Measurements from ENCODE around the gene FARS2. TPM values are rescaled to one million over a fixed set of nuclear protein-coding genes. Genes with fewer than 3 reads are reported as not detected.

Gene FARS2
- total and polyA plus RNA-seq, 2 donors (not counting 3 experiments of a cell fraction or from before 2014, with no cell fraction given) = 20.2 to 20.5 TPM

DNA sequence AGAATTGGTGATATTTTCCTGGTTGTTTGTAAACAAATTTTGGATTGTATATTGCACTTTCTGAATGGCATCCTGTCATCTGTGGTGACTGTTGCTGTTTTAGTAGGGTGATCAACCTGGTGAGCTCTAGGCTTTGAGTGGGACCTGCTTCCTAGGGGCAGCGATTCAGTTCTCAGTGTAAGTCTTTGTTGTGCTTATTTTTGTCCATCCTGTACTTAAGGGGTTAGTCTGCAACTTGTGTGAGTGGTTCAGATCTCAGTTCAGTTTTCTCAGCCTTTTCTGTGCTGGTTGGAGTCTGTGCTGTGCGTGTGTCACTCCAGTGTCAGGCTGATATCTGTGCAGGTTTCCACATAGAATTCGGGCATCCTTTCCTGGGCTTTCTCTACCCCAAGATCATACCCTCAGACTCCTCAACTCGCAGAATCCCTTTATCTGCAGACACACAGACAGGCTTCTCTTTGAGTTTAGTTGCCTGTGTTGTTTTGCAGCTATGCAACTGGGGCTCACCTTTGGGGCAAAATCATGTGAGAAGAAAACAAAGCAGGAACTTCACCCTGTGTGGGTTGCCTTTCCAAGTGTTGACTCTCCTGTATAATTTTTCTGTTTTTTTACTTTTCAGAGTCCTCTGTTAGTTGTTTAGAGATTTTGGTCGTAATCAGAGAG lies 177.7 kb downstream of the FARS2 start:
- peaks cover 5% of the 10 kb centered on the region for H3K4me1 ChIP-seq (ENCODE audit: control insufficient read depth, extremely low read depth, insufficient read depth, low read length)
- FAIRE-seq (no peak), DNase-seq (ENCODE audit: low read depth, low spot score) (peak; percentile 3)
- H3K9me1 ChIP-seq (replicated peaks; ENCODE audit: control insufficient read depth, extremely low read depth, insufficient read depth, low read length) = no peaks in the 10 kb centered on the region
- no peaks in the 10 kb centered on the region for H3K27me3 ChIP-seq (ENCODE audit: control insufficient read depth in 2 of 2, insufficient read depth in 2 of 2, low read length in 2 of 2)
- ChIA-PET CTCF (no interaction called here), POLR2A (no interaction called here)
- no peaks in the 10 kb centered on the region for H3K9me3 ChIP-seq (replicated peaks; ENCODE audit: control insufficient read depth, insufficient read depth, low read length)
- H4K20me1 ChIP-seq (replicated peaks; ENCODE audit: control insufficient read depth, extremely low read depth, insufficient read depth, low read length) = peaks cover 3% of the 10 kb centered on the region
- BruUV-seq (replicated peaks) = no TSS peak
- H3K27ac ChIP-seq (ENCODE audit: insufficient read depth, low read depth, low read length) = no peak overlapping the region
- H3K79me2 ChIP-seq (ENCODE audit: control insufficient read depth, insufficient read depth, low read length) = no peaks in the 10 kb centered on the region
- H2AFZ ChIP-seq (ENCODE audit: low read depth, low read length) = no peak overlapping the region
- H3K36me3 ChIP-seq (ENCODE audit: control insufficient read depth in 2 of 2, extremely low read depth in 1 of 2, insufficient read depth in 2 of 2, low read length in 2 of 2) = no peaks in the 10 kb centered on the region
- no peak overlapping the region for H3K4me3 ChIP-seq (replicated peaks in 1 of 3; ENCODE audit: insufficient read depth in 1 of 3, low read depth in 1 of 3, low read length in 3 of 3)
- H3K9ac ChIP-seq (replicated peaks; ENCODE audit: extremely low read depth, insufficient read depth, low read length) = no peak overlapping the region
- peak overlapping the region; percentile 42 for H3K4me2 ChIP-seq (ENCODE audit: insufficient read depth, low read length)
- intact Hi-C loops (cut with micrococcal nuclease) (no loop called here), dilution Hi-C loops (cut with MboI; ENCODE audit: extremely low pct_ligation_motif_present, low sequenced_read_pairs) (no loop called here)
- TF ChIP-seq, protein P1, sequence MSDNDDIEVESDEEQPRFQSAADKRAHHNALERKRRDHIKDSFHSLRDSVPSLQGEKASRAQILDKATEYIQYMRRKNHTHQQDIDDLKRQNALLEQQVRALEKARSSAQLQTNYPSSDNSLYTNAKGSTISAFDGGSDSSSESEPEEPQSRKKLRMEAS (IDR thresholded peaks at IDR 0.05; ENCODE audit: insufficient read depth, insufficient read length) = no peak
- TF ChIP-seq GATA2 (IDR thresholded peaks at IDR 0.05; ENCODE audit: insufficient read depth, insufficient read length, low read depth, low read length) = no peak
- TF ChIP-seq EZH2 (IDR thresholded peaks at IDR 0.05; ENCODE audit: borderline replicate concordance, low read depth, low read length, severe bottlenecking) = no peak
- no peak for TF ChIP-seq FOS (IDR thresholded peaks at IDR 0.05; ENCODE audit: borderline replicate concordance, insufficient read depth, low read length)
- TF ChIP-seq POLR2AphosphoS5 (IDR thresholded peaks at IDR 0.05; ENCODE audit: insufficient read depth, low read depth, low read length) = no peak
- TF ChIP-seq JUN (IDR thresholded peaks at IDR 0.05; ENCODE audit: borderline replicate concordance, insufficient read depth, insufficient read length, low read depth) = no peak
- TF ChIP-seq POLR2A (IDR thresholded peaks at IDR 0.05; ENCODE audit: low read depth, low read length) = no peak
- TF ChIP-seq MYC (IDR thresholded peaks at IDR 0.05; ENCODE audit: low read depth, low read length) = no peak
- TF ChIP-seq, protein P2, sequence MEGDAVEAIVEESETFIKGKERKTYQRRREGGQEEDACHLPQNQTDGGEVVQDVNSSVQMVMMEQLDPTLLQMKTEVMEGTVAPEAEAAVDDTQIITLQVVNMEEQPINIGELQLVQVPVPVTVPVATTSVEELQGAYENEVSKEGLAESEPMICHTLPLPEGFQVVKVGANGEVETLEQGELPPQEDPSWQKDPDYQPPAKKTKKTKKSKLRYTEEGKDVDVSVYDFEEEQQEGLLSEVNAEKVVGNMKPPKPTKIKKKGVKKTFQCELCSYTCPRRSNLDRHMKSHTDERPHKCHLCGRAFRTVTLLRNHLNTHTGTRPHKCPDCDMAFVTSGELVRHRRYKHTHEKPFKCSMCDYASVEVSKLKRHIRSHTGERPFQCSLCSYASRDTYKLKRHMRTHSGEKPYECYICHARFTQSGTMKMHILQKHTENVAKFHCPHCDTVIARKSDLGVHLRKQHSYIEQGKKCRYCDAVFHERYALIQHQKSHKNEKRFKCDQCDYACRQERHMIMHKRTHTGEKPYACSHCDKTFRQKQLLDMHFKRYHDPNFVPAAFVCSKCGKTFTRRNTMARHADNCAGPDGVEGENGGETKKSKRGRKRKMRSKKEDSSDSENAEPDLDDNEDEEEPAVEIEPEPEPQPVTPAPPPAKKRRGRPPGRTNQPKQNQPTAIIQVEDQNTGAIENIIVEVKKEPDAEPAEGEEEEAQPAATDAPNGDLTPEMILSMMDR (IDR thresholded peaks at IDR 0.05; ENCODE audit: extremely low read depth in 1 of 2, insufficient read depth in 1 of 2, low read depth in 1 of 2, low read length in 2 of 2) = no peak
